Ecto neural progenitor cell (in vitro differentiated cells): ENCODE measurements around the gene USP9X.
"Not testable (repeated sequence)": the region's sequence is repeated elsewhere in the genome, so short reads cannot be mapped to it uniquely, and the experiment has no call there.

Source experiments
- DNase-seq: peaks from one replicate; pipeline ENCODE4 v3.0.0-alpha.2; 2018; ENCODE audit warnings: low spot score

The USP9X gene

GRCh38 chrX:41085878-41086626 lies 807 bp downstream of the USP9X start:
- peak; percentile 78 for DNase-seq

- DNase-seq = no peak
Observed at GRCh38 chrX:41086627-41086932, 1.3 kb downstream of the USP9X start.

GRCh38 chrX:41087201-41087600 lies 2.0 kb downstream of the USP9X start:
- DNase-seq = no peak

GRCh38 chrX:41090568-41091238 lies 5.5 kb downstream of the USP9X start:
- DNase-seq = no peak

GRCh38 chrX:41092776-41093175 lies 7.5 kb downstream of the USP9X start:
- DNase-seq = no peak

- no peak for DNase-seq
Observed at GRCh38 chrX:41095174-41095573, 9.9 kb downstream of the USP9X start.

GRCh38 chrX:41095908-41096307 lies 10.7 kb downstream of the USP9X start:
- DNase-seq = no peak

- no peak for DNase-seq
Observed at GRCh38 chrX:41096339-41096955, 11.2 kb downstream of the USP9X start.

- no peak for DNase-seq
Observed at GRCh38 chrX:41097326-41097725, 12.1 kb downstream of the USP9X start.

GRCh38 chrX:41100200-41100599 lies 15.0 kb downstream of the USP9X start:
- no peak for DNase-seq

- no peak for DNase-seq
Observed at GRCh38 chrX:41100819-41101218, 15.6 kb downstream of the USP9X start.

- DNase-seq = no peak
Observed at GRCh38 chrX:41105005-41105404, 19.8 kb downstream of the USP9X start.

GRCh38 chrX:41106257-41106656 lies 21.0 kb downstream of the USP9X start:
- not testable (repeated sequence) for DNase-seq

- DNase-seq = no peak
Observed at GRCh38 chrX:41108007-41108406, 22.8 kb downstream of the USP9X start.

GRCh38 chrX:41108463-41109205 lies 23.4 kb downstream of the USP9X start:
- DNase-seq = no peak

- DNase-seq = no peak
Observed at GRCh38 chrX:41110801-41111625, 25.8 kb downstream of the USP9X start.

GRCh38 chrX:41115104-41115425 lies 29.8 kb downstream of the USP9X start:
- DNase-seq = not testable (repeated sequence)

GRCh38 chrX:41116948-41117347 lies 31.7 kb downstream of the USP9X start:
- no peak for DNase-seq

- DNase-seq = no peak
Observed at GRCh38 chrX:41118156-41118555, 32.9 kb downstream of the USP9X start.

- no peak for DNase-seq
Observed at GRCh38 chrX:41119803-41120202, 34.6 kb downstream of the USP9X start.

GRCh38 chrX:41121766-41122165 lies 36.5 kb downstream of the USP9X start:
- DNase-seq = no peak

GRCh38 chrX:41122664-41123257 lies 37.5 kb downstream of the USP9X start:
- DNase-seq = no peak
